Measurements from ENCODE around the gene ZBTB38. TPM values are rescaled to one million over a fixed set of nuclear protein-coding genes. Genes with fewer than 3 reads are reported as not detected.
A peak's percentile ranks its signal among the peaks of the same experiment; 100 is the strongest.

ZBTB38 gene
- total and polyA plus RNA-seq, 2 of the 13 experiments (the other 11 are each of a cell fraction or from before 2014, with no cell fraction given) = 26.8 to 51.7 TPM

DNA sequence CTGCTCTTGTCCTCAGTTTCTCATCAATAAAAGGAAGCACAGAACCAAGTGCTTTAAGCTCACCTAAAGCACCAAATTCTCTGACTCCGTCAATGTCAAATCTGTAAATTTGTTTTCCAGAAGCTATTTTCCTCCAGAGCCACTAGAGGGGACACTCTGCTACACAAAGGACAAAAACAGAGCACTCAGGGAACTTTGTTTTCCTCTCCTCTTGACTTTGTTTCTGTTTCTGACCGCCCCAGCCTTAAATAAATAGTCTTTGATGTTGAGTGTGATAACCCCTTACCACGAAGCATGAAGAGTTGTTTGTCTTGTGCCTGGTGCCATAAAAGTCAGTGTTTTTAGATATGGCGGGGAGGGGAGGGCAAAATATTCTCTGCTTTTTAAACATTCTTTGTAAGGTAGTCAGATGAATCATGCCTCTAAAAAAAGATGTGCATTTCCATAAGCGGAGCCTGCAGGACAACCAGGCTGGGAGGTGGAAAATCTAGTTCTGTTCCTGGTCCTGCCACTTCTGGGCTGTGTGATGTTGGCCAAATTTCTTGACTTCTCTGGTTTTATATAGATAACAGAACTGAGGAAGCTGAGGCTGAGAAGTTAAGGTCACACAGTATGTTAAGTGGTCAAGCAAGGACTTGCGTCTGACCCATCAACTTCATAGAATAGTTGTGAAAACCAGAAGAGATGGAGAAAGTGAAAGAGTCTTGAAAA is 7.3 kb upstream of the ZBTB38 start (continued):
- TF ChIP-seq SNAPC2 (CRISPR knock-in tag; IDR thresholded peaks at IDR 0.05) = no peak
- TF ChIP-seq, protein P1, sequence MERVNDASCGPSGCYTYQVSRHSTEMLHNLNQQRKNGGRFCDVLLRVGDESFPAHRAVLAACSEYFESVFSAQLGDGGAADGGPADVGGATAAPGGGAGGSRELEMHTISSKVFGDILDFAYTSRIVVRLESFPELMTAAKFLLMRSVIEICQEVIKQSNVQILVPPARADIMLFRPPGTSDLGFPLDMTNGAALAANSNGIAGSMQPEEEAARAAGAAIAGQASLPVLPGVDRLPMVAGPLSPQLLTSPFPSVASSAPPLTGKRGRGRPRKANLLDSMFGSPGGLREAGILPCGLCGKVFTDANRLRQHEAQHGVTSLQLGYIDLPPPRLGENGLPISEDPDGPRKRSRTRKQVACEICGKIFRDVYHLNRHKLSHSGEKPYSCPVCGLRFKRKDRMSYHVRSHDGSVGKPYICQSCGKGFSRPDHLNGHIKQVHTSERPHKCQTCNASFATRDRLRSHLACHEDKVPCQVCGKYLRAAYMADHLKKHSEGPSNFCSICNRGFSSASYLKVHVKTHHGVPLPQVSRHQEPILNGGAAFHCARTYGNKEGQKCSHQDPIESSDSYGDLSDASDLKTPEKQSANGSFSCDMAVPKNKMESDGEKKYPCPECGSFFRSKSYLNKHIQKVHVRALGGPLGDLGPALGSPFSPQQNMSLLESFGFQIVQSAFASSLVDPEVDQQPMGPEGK (CRISPR knock-in tag; IDR thresholded peaks at IDR 0.05) = peak; percentile 96
- TF ChIP-seq ZNF274 (CRISPR knock-in tag; IDR thresholded peaks at IDR 0.05) = no peak
- TF ChIP-seq, protein P2, sequence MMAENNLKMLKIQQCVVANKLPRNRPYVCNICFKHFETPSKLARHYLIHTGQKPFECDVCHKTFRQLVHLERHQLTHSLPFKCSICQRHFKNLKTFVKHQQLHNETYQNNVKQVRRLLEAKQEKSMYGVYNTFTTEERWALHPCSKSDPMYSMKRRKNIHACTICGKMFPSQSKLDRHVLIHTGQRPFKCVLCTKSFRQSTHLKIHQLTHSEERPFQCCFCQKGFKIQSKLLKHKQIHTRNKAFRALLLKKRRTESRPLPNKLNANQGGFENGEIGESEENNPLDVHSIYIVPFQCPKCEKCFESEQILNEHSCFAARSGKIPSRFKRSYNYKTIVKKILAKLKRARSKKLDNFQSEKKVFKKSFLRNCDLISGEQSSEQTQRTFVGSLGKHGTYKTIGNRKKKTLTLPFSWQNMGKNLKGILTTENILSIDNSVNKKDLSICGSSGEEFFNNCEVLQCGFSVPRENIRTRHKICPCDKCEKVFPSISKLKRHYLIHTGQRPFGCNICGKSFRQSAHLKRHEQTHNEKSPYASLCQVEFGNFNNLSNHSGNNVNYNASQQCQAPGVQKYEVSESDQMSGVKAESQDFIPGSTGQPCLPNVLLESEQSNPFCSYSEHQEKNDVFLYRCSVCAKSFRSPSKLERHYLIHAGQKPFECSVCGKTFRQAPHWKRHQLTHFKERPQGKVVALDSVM (CRISPR knock-in tag; IDR thresholded peaks at IDR 0.05) = peak; percentile 19; the same call in 1 of the 2 replicates
- TF ChIP-seq, protein P3, sequence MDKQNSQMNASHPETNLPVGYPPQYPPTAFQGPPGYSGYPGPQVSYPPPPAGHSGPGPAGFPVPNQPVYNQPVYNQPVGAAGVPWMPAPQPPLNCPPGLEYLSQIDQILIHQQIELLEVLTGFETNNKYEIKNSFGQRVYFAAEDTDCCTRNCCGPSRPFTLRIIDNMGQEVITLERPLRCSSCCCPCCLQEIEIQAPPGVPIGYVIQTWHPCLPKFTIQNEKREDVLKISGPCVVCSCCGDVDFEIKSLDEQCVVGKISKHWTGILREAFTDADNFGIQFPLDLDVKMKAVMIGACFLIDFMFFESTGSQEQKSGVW (CRISPR knock-in tag; IDR thresholded peaks at IDR 0.05; ENCODE audit: borderline replicate concordance) = no peak
- TF ChIP-seq SALL1 (CRISPR knock-in tag; IDR thresholded peaks at IDR 0.05) = peak; percentile 81; the same call in 1 of the 2 replicates
- no peak for TF ChIP-seq BRCA1 (CRISPR knock-in tag; IDR thresholded peaks at IDR 0.05)
- no peak for TF ChIP-seq POLR2A (IDR thresholded peaks at IDR 0.05; ENCODE audit: insufficient read depth in 1 of 2, low read depth in 2 of 2, low read length in 2 of 2)
- TF ChIP-seq, protein P4, sequence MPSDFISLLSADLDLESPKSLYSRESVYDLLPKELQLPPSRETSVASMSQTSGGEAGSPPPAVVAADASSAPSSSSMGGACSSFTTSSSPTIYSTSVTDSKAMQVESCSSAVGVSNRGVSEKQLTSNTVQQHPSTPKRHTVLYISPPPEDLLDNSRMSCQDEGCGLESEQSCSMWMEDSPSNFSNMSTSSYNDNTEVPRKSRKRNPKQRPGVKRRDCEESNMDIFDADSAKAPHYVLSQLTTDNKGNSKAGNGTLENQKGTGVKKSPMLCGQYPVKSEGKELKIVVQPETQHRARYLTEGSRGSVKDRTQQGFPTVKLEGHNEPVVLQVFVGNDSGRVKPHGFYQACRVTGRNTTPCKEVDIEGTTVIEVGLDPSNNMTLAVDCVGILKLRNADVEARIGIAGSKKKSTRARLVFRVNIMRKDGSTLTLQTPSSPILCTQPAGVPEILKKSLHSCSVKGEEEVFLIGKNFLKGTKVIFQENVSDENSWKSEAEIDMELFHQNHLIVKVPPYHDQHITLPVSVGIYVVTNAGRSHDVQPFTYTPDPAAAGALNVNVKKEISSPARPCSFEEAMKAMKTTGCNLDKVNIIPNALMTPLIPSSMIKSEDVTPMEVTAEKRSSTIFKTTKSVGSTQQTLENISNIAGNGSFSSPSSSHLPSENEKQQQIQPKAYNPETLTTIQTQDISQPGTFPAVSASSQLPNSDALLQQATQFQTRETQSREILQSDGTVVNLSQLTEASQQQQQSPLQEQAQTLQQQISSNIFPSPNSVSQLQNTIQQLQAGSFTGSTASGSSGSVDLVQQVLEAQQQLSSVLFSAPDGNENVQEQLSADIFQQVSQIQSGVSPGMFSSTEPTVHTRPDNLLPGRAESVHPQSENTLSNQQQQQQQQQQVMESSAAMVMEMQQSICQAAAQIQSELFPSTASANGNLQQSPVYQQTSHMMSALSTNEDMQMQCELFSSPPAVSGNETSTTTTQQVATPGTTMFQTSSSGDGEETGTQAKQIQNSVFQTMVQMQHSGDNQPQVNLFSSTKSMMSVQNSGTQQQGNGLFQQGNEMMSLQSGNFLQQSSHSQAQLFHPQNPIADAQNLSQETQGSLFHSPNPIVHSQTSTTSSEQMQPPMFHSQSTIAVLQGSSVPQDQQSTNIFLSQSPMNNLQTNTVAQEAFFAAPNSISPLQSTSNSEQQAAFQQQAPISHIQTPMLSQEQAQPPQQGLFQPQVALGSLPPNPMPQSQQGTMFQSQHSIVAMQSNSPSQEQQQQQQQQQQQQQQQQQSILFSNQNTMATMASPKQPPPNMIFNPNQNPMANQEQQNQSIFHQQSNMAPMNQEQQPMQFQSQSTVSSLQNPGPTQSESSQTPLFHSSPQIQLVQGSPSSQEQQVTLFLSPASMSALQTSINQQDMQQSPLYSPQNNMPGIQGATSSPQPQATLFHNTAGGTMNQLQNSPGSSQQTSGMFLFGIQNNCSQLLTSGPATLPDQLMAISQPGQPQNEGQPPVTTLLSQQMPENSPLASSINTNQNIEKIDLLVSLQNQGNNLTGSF (CRISPR knock-in tag; IDR thresholded peaks at IDR 0.05) = no peak
- no peak for TF ChIP-seq ZSCAN29 (CRISPR knock-in tag; conservative IDR thresholded peaks at IDR 0.05)
- TF ChIP-seq ZNF850 (CRISPR knock-in tag; conservative IDR thresholded peaks at IDR 0.05) = no peak
- no peak for TF ChIP-seq TEAD2 (CRISPR knock-in tag; IDR thresholded peaks at IDR 0.05)
- TF ChIP-seq DNMT3B (CRISPR knock-in tag; conservative IDR thresholded peaks at IDR 0.05) = 0 out of 2 replicates have a peak, but pooled peaks have one; percentile 59
- no peak for TF ChIP-seq ZNF652 (CRISPR knock-in tag; IDR thresholded peaks at IDR 0.05; ENCODE audit: borderline replicate concordance, low read depth)
- TF ChIP-seq CHCHD3 (CRISPR knock-in tag; IDR thresholded peaks at IDR 0.05) = no peak
- TF ChIP-seq, protein P5, sequence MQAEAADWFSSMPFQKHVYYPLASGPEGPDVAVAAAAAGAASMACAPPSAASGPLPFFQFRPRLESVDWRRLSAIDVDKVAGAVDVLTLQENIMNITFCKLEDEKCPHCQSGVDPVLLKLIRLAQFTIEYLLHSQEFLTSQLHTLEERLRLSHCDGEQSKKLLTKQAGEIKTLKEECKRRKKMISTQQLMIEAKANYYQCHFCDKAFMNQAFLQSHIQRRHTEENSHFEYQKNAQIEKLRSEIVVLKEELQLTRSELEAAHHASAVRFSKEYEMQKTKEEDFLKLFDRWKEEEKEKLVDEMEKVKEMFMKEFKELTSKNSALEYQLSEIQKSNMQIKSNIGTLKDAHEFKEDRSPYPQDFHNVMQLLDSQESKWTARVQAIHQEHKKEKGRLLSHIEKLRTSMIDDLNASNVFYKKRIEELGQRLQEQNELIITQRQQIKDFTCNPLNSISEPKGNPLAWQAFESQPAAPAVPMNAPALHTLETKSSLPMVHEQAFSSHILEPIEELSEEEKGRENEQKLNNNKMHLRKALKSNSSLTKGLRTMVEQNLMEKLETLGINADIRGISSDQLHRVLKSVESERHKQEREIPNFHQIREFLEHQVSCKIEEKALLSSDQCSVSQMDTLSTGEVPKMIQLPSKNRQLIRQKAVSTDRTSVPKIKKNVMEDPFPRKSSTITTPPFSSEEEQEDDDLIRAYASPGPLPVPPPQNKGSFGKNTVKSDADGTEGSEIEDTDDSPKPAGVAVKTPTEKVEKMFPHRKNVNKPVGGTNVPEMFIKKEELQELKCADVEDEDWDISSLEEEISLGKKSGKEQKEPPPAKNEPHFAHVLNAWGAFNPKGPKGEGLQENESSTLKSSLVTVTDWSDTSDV (CRISPR knock-in tag; IDR thresholded peaks at IDR 0.05) = no peak
- peak; percentile 68 for TF ChIP-seq BHLHE40 (IDR thresholded peaks at IDR 0.05; ENCODE audit: low read length)

All from HepG2 (cell line).